Endothelial cell of umbilical vein (primary cell): ENCODE results near the gene COX8A.

Experiments used
- CTCF ChIP-seq, 2 donors: IDR thresholded peaks; 1 replicate in 1 of 2; 2 replicates in 1 of 2; pipeline ENCODE4 v1.5.1; 2011; ENCODE audit warnings: low read length in 2 of 2, mild to moderate bottlenecking in 2 of 2, moderate library complexity in 2 of 2, control low read depth in 1 of 2, inconsistent platforms in 1 of 2, low read depth in 1 of 2; ENCODE audit not compliant: insufficient read depth in 1 of 2; ENCODE audit errors: extremely low read depth in 1 of 2
- EZH2 ChIP-seq: IDR thresholded peaks from 2 replicates; pipeline ENCODE4 v1.6.1; 2012; ENCODE audit warnings: borderline replicate concordance, low read depth, mild to moderate bottlenecking, moderate library complexity, low read length, inconsistent platforms; ENCODE audit not compliant: severe bottlenecking
- GATA2 ChIP-seq: IDR thresholded peaks from 2 replicates; pipeline ENCODE4 v1.7.0; 2011; ENCODE audit warnings: low read depth, mild to moderate bottlenecking, moderate library complexity, mixed read lengths, low read length; ENCODE audit not compliant: insufficient read length, insufficient read depth
- JUN ChIP-seq: IDR thresholded peaks from 2 replicates; pipeline ENCODE4 v1.6.1; 2011; ENCODE audit warnings: borderline replicate concordance, low read depth; ENCODE audit not compliant: insufficient read length, insufficient read depth
- MAX ChIP-seq: IDR thresholded peaks from 2 replicates; pipeline ENCODE4 v1.6.1; 2011; ENCODE audit not compliant: insufficient read depth, insufficient read length
- POLR2A ChIP-seq: IDR thresholded peaks from 2 replicates; pipeline ENCODE4 v1.6.1; 2012; ENCODE audit warnings: low read depth, mild to moderate bottlenecking, control low read depth, low read length
- POLR2AphosphoS5 ChIP-seq: IDR thresholded peaks from 2 replicates; pipeline ENCODE4 v1.6.1; 2012; ENCODE audit warnings: low read depth, mild to moderate bottlenecking, control low read depth, low read length, moderate library complexity; ENCODE audit not compliant: insufficient read depth

GRCh38 chr11:64015935-64016845 is 41.8 kb downstream of the COX8A start:
- TF ChIP-seq MAX (no peak), JUN (no peak), EZH2 (no peak), CTCF (IDR thresholded peaks at IDR 0.05; ENCODE audit: extremely low read depth in 1 of 2, insufficient read depth in 1 of 2, low read depth in 1 of 2, low read length in 2 of 2) (no peak), POLR2A (no peak), POLR2AphosphoS5 (no peak), GATA2 (no peak)
